ENCODE results near the gene CACNA1I.

Gene CACNA1I

DNA sequence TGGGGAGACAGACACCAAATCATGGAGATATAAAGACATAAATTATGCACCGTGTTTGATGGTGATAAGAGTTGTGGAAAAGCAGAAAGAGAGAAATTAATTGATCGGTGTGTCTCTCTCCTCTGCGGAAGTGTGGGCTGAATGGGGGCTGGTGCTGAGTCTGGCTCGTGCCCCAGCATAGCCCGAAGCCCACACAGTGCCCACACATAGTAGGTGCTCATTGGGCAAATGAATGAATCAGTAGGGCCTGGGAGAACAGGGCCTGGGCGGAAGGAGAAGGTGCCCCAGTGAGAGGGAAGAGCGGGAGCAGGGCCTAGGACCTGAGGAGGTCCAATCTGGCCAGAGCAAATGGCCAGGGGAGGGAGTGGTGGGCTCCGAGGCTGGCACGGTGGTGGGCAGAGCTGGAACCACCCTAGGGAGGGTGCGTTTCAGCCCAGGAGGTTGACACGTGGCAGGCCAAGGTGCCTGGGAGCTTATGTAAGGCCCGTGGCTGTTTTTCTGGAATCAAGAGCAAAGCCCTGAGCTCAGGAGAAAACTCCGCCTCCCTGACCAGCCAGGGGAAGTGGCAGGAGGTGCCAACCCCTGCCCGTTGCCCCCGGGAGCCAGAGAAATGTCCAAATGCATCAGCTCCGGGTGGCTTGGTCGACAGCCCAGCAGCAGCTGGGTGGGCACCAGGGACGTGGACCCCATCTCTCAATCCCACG is 2.1 kb upstream of the CACNA1I start:
- DNase-seq (ENCODE audit: low read depth): no peak

DNA sequence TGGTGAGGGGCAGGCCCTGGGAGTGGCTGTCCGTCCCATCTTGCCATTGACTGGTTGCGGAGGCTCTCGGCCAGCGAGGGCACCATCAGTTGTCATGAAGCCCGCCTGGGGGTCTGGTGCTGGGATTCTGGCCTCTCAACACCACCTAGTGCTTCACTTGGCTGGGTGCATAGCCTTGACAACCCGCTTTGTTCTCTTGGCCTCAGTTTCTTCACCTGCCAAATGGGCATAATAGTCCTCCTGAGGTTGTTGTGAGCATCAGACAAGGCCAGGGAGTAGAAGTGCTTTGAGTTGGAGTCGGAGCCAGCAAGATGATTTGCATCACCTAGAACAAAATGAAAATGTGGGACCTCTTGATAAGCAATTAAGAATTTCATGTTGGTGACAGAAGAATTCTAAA is 1.5 kb upstream of the CACNA1I start:
- DNase-seq (ENCODE audit: low read depth): no peak

DNA sequence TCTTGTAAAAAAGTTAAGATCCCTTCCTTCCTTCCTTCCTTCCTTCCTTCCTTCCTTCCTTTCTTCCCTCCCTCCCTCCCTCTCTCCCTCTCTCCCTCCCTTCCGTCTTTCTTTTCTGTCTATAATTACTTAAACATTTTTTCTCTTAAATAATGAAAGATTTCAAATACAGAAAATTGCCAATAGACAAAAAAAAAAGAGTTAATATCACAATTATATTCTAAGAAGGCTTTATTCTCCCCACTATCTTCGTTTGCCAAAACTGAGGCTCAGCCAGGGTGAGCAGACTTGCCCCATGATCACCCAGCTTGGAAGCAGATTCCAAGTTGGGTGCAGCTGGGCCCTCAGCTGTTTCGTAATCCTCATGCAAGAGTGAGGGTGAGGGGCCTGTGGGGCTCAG is 327 bp upstream of the CACNA1I start:
- no peak for DNase-seq (ENCODE audit: low read depth)

DNA sequence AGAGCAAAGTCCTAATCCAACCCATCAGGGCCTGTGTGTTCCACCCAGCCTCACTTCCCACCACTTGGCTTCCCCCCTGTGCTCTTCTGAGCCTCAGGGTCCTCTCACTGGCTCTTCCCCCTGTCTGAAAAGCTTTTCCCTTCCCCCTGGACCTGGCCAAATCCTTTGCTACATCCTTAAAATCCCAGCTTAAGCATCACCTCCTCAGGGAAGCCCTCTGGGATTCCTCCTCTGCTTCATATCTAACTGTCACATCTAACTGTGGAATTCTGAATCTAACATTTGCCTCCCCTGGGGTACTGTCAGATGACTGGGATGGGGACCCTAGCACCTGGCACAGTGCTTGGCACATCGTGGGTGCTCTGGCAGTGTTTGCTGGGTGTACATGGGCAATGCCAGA is 985 bp downstream of the CACNA1I start:
- DNase-seq (ENCODE audit: low read depth): no peak

DNA sequence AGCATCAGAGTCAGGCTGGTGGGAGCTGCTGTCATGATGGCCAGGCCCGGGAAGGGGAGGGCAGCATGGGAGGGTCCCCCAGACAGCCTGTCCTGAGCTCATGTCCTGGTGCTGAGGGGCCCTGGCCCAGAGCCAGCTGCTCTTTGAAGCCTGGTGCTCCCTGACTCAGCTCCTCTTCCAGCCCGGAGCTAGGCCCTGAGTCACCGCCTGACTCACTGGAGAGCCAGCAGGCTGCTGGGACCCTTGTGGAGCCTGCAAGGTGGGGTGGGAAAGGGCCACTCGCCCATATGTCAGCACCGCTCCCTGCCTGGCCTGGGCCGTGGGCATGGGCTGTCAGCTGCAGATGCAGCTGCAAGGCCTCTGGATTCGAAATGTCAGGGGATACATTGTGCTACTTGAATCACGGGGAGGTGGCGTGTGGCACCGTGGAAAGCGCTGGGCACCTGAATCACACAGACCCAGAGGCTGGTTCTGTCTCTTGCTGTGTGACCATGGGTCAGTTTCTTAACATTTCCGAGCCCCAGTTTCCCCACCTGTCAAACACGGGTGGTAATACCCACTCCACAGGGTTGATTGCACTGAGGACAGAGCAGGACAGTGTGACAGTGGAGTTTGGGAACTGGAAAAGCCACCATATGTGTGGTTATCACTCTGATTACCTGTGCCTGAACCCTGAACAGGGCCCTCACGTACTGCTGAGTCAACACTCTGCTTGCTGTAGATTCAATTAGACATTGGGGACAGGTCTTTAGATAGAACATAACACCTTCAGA is 4.4 kb downstream of the CACNA1I start:
- DNase-seq (ENCODE audit: low read depth): no peak

DNA sequence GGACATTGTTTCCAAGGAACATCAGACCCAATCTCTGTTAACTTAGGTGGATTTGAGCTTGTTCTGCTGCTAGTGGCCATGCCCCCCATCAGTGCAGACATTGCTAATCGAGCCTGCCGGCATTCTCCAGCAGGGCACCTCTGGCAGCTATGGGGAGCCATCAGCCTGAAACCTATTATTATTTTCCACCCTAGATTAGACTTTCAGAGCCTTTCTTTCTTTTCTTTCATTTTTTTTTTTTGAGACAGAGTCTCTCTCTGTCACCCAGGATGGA is 4.9 kb downstream of the CACNA1I start:
- DNase-seq (ENCODE audit: low read depth): no peak

DNA sequence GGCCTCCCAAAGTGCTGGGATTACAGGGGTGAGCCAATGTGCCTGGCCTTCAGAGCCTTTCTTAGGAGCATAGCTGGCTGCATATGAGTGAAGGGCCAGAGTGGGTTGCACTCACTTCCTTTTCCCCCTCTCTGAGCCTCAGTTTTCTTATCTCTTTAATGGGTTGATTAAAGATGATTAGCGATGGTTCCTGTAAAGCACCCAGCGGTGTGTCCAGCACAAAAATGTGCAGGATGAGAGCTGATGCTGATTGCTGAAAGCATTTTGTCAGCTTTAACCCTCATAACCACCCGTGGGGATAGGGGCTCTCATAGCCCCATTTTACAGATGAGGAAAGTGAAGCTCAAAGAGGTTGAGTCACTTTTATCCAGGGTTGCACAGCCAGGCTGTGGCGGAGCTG is 5.5 kb downstream of the CACNA1I start:
- no peak for DNase-seq (ENCODE audit: low read depth)

DNA sequence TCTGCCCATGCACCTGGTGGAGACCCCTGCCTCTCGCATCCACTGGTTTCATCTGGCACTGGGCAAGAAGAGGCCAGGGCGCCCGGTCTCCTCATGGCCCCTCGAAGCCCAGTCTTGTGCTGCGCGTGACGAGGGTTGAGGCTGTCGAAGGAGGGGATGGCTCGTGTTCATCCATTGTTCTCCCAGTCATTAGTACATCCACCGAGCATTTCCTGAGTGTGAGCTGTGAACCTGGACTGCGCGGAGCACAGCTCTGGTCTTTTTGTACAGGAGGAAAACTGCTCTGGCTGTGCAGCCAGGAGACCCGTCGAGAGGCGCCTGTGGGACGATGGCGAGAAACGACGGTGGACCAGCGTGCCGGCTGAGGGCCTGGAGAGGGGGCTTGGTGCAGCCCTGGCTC is 6.8 kb downstream of the CACNA1I start:
- no peak for DNase-seq (ENCODE audit: low read depth)

DNA sequence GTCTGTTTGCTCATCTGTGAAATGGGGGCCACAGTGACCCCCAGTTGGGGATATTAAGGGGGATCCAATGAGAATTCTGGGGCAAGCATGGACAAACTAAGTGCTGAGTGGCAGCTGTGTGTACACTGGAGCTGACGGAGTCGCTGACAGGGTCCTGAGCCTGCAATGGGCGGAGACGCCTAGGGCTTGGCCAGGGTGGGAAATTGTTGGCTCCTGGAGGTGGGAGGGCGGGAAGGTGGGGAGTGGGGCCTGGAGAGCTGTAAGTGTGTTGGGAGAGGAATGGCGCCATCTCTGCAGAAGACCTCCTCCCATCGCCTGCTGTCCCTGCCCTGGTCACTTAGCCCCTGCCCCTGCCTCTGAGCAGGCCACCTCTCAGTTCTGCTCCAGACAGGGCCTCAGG is 7.3 kb downstream of the CACNA1I start:
- DNase-seq (ENCODE audit: low read depth): no peak

DNA sequence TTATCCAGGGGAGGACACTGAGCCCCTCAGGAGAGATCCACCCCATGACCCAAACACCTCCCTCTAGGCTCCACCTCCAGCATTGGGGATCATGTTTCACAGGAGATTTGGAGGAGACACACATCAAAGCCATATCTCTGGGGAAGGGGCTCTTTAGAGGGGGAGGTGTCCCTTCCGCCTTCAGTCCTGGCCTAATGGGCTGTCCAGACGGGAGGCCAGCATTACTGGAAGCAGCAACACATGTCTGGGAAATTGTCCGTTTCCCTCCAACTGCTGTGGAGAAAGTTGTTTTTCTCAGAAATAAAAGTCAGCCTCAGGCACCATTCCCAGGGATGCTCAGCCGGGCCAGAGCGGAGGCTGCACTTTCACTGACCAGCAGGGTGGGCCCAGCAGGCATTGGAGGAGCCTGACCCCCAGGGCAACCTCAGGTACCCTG is 9.5 kb downstream of the CACNA1I start:
- DNase-seq (ENCODE audit: low read depth): no peak

DNA sequence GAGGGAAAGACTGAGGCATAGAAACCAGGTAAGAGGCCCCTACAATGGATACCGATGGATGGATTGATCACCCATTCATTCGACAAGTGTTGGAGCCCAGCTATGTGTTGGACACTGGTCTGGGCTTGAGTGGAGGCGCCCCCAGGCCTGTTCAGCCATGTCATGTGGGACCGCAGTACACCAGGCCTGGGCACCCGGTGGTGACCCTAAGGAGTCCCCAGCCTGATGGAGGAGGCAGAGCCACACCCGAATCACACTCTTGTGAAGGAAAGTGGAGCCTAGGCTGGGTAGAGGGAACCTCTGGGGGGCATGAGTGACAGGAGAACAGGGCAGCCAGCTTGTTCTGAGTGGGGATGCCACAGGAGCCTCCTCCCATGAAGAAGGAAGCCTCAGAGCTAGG is 10.2 kb downstream of the CACNA1I start:
- DNase-seq (ENCODE audit: low read depth): no peak

DNA sequence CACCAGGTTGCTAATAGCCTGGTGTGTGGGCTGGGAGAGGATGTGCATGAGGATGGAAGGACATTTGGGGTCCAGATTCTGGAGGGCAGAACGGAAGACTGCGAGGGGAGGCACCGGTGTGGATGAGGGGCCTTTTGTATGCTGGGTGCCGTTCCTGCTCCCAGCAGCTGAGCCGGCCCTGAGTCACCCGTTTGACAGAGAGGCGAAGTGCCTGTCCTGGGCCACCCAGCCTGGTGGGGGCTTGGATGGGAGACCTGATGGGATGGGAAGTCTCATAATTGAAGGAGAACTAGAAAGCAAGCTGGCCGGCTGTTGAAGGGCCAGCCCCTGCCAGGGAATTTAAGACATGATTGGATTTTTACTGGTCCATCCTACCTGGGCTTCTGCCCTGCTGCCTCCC is 10.8 kb downstream of the CACNA1I start:
- no peak for DNase-seq (ENCODE audit: low read depth)

DNA sequence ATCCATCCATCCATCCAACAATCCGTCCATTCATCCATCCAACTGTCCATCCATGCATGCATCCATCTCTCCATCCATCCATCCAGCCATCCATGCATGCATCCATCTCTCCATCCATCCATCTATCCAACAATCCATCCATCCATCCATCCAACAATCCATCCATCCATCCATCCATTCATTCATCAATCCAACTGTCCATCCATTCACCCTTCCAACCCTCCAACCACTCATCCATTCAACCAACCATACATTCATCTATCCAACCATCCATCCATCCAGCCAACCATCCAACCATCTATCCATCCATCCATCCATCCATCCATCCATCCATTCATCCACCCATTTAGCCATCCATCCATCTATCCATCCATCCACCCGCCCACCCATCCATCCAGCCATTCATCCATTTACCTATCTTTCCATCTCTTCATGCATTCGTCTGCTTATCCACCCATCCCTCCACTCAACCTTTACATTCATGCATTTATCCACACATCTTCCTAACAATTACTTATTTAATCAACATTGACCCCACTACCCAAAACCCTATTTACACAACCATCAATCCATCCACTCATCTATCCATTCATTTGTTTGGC is 12.6 kb downstream of the CACNA1I start:
- no peak for DNase-seq (ENCODE audit: low read depth)

DNA sequence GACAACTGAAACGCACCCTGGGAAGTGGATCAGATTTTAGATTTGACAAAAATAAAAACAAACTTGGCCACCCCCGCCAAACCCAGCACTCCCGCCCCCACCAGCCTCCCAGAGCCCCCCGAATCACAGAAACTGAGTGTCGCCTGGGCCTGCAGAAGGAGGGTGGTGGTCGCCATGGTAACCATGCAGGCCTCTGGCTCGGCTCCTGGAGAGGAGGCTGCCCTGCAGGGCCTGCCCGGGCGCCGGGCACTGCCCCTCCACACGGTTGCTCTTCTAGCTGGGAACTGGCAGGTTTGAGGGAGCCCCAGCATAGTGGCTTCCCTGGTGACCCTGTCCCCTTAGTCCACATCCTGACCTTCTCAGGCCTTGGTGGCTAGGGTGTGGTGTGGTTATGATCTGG is 19.3 kb downstream of the CACNA1I start:
- DNase-seq (ENCODE audit: low read depth): no peak

DNA sequence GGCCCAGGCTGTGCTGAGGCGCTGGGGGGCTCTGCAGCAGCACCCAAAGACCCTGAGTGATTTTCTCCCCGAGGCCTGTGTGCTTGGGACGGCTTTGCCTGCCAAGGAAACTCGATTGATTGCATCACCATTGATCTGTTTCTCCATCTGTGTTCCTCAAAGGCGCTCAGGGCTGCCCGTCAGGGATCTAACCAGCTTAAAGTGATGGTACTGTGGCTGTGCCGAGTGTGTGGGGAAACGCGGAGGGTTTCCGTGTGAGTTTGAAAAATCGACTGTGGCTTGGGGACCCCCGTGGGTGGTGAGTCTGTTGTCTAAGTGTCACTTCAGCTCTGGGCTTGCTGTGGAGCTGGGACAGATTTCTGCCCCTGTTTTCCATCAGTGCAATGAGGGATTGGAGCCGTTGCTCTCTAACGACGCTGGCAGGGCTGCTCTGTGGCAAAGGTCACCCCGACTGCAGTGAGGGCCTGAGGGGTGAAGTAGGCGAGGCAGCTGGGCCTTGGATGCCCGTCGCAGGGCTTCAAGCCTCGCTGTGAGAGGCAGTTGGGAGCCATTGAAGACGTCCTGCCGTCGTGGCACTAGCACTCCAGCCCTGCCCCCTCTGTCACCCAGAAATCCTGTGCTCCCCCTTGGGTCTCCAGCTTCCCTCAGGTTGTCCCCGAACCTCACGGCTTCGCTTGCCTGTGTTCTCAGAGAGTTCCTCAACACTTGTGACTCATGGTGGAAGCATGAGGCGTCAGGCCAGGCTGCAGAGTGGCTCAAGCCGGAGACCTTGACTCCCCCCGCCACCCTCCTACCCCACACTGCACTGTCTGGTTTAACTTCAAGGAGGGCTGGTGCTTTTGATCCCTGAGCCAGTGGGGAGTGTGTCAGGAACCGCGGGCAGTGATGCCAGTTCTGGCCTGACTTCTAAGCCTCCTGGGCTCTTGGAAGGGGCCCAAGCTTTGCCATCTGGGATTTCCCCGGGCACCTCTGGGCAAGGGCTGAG is 21.8 kb downstream of the CACNA1I start:
- DNase-seq (ENCODE audit: low read depth): no peak

DNA sequence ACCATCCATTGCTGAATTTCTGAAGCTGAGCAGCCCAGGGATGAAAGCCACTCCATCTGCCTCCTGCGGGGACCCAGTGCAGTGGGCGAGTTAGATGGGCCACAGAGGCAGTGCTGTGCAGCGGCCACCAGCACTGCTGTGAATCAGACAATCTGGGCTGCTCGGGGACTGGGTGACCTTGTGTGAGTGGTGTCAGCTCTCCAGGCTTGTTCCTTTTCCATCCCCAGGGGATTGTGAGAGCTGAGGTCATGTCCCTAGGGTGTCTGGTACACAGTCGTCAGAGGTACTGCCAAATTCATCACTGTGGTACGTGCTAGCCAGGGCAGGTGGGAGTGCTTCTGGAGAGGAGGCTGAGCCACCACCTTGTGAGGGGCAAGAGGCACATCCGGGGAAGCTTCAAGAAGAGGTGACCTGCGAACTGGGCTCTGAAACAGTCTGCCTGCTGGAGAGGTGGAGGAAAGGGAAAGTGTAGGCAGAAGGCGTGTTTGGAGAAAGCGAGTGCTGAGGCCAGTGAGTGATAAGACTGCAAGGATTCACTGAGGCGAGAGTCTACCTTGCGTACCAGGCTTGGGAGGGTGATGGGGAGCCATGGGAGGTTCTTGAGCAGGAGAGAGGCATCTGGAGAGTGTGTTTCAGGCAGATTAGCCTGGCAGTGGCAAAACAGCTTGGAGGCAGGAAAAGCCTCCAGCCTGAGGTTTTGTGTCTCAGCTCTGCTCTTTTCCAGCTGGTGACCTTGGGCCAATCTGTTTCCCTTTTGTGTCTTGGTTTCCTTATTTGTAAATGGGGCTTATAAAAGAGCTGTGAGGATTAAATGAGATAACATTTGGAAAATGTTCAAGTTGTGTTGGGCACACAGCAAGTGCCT is 22.7 kb downstream of the CACNA1I start:
- no peak for DNase-seq (ENCODE audit: low read depth)

DNA sequence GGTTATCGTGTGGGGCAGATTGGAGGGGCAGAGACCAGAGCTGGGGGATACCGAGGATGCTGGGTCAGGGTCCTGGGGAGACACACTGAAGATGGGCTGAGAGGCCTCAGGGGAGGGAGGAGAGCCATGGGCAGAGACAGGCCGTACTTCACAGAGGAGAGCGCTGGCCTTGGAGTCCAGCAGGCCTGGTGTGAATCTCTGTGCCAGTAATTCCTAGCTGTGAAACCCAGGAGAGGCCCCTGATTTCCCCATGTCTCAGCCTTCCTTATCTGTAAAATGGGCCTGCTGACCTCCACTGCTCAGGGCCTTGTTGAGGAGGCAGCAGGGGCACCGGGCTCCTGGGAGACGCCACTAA is 23.4 kb downstream of the CACNA1I start:
- no peak for DNase-seq (ENCODE audit: low read depth)

DNA sequence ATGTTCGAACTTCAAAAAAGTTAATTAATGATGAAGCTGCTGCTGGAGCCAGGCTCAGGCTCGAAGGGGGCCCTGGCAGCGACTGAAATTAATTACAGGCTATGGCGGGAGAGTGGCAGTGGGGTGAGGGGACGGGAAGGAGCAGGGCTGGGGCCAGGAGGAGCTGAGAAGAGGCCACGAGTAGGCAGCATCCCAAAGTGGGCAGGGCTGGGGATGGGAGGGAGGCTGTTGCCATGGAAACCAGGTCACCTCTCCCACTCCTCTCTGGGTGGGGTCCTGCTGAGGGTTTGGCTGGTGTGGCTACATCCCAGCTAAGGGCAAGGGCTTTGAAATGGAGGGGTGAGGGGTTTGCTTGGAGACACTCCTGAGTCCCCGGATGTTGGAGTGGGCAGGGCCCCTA is 23.9 kb downstream of the CACNA1I start:
- no peak for DNase-seq (ENCODE audit: low read depth)

DNA sequence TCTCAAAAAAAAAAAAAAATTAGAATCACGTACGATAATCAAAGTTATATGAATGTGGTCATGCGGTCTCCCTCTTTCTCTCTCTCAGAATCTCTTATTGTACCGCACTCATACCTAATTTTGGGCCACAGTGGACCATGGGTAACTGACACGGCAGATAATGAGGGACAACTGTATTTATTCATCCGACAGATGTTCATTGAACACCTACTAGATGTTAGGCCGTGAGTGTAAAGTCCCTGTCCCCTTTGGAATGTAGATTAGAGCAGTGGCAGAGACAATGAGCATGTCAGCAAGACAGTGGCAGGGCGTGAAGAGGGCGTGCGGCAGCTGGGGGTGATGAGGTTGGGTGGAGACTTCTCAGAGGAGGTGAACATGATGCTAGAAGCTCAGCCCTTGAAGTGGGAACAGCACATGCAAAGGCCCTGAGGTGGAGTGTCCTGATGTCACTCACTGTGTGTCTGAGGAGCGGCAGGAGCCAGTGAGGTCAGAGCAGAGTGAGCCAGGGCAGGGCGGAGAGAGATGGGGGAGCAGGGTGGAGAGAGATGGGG is 25.1 kb downstream of the CACNA1I start:
- no peak for DNase-seq (ENCODE audit: low read depth)

DNA sequence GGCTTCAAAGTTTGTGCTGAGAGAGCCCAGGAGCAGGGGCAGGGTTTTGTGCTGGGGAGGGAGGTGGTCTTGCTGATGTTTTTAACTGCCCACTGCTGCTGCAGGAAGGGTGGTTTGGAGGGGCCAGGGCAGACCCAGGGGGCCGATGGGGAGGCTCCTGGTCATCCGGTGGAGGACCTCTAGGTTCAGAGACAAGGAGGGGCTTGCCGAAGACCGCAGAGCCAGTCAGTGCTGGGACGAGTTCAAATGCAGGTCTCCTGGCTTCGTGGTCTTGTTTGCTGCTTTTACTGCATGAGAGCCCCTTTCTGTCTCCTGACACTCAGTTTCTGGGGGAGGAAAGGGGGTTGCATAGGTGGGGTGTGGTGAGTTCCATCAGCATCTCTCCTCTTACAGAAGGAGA is 26.0 kb downstream of the CACNA1I start:
- DNase-seq (ENCODE audit: low read depth): no peak

DNA sequence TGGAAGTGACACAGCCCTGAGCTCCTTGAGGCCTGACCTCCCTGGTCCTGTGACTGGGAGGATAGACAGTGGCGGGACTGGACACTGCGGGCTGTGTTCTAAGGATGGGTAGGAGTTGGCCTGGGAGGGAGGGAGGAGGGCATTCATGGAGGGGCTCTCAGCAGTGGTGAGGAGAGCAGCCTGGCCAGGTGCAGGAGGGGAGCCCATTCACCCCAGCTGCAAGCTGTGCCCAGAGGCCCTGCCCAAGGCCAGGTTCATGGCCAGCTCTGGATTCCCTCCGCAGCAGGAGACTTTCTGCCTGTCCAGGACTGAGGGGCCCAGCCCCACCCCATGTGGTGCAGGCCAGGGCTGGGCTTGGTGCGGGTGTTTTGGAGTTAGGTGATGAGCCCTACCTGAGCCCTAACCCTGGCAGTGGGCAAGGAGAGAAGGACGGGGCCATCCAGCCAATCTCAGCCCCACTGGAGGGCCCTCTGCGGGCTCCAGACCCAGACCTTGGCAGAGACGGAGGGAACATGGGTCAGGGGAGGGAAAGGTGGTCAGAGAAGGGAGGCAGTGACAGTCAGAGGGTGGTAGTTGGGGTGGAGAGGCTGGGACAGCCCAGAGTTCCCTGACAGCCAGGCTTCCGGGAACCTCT is 26.8 kb downstream of the CACNA1I start:
- DNase-seq (ENCODE audit: low read depth): no peak

Measured in stimulated activated CD8-positive, alpha-beta memory T cell treated with anti-CD3 and anti-CD28 coated beads, Interleukin-12 subunit alpha, Interleukin-12 subunit beta, amount 100 ng/mL, for 4 hours (primary cell).